Adrenal gland (tissue), 5 donors: ENCODE data around the gene NOP14.

Experiments used
- POLR2A ChIP-seq, 2 donors: fragments of 450-650 bp; IDR thresholded peaks; one replicate each; pipeline ENCODE4 v1.6.1; 2017; ENCODE audit warnings: antibody characterized with exemption in 2 of 2, mild to moderate bottlenecking in 2 of 2, moderate library complexity in 1 of 2
- TF ChIP-seq, protein P1 (sequence below), 6 experiments: fragments of 450-650 bp in 4 of 6; fragments of 200-600 bp in 2 of 6; sonication (generic) in 1 of 6; IDR thresholded peaks; 1 replicate in 5 of 6; 2 replicates in 1 of 6; pipeline versions ENCODE4 v1.5.1 to v1.8.0; 2016 to 2021; ENCODE audit warnings: antibody characterized with exemption in 6 of 6, mild to moderate bottlenecking in 2 of 6, moderate library complexity in 1 of 6
- donor health status: DM: no; HTN: no; CAD: no.

DNA sequence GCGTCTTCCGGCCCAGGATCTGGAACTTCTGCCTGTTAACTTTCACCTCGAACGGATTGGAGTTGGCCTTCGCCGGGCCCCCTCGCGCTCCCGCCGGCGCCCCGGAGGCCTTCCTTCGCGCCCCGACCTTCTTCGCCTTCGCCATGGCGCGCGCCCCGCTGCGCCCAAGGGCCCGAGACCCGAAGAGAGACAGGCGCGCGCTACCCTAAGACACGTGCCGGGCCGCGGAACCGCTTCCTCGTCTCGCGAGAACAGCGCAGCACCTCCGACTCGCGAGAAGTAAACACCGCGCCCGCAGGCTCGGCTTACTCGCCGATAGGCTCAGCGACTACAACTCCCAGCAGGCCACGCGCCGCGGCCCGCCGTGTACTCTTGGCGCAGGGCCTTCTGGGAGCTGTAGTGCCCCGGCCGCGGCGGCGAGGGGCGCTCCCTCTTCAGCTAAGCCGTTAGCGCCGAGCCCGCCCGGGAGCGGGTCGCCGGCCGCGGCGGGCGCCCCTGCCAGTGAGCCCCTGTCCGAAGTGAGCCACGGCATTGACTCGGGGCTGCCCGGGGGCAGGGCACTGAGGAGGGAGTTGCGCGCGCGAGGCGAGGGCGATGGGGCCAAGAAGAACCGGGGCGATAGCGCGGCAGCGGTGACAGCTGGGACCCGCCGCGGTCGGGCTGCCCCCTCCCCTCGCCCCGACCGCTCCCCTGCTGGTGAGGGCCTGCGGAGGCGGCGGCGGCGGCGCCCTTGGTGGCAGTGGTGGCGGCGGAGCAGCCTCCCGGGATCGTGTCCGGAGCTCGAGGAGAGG, at the start of gene NOP14, which contains the start of gene GRK4:
- TF ChIP-seq, protein P1, sequence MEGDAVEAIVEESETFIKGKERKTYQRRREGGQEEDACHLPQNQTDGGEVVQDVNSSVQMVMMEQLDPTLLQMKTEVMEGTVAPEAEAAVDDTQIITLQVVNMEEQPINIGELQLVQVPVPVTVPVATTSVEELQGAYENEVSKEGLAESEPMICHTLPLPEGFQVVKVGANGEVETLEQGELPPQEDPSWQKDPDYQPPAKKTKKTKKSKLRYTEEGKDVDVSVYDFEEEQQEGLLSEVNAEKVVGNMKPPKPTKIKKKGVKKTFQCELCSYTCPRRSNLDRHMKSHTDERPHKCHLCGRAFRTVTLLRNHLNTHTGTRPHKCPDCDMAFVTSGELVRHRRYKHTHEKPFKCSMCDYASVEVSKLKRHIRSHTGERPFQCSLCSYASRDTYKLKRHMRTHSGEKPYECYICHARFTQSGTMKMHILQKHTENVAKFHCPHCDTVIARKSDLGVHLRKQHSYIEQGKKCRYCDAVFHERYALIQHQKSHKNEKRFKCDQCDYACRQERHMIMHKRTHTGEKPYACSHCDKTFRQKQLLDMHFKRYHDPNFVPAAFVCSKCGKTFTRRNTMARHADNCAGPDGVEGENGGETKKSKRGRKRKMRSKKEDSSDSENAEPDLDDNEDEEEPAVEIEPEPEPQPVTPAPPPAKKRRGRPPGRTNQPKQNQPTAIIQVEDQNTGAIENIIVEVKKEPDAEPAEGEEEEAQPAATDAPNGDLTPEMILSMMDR (IDR thresholded peaks at IDR 0.05) = peak in 3 of 6 experiments; percentile 11 to 36 (median 13)
- TF ChIP-seq POLR2A (IDR thresholded peaks at IDR 0.05) = peak; percentile 50 to 79
